A673 (cell line): ENCODE measurements around the gene DUSP6. TPM values are rescaled to one million over a fixed set of nuclear protein-coding genes. Genes with fewer than 3 reads are reported as not detected.

ENCODE experiments used
- BruUV-seq: library from RNA; stranded (reverse); fragments of 400-500 nt; replicated peaks from 2 replicates; lab custom pipeline; 2021; lab: Mats Ljungman, UMichigan
- CTCF ChIA-PET: fragments of 300-600 bp; sonication (Branson Sonifier 250); formaldehyde crosslinking; loops from one replicate; lab custom pipeline; 2022; ENCODE audit warnings: antibody characterized with exemption; lab: Charles Lee
- POLR2A ChIA-PET: fragments of 300-600 bp; sonication (Branson Sonifier 250); formaldehyde crosslinking; loops from one replicate; lab custom pipeline; 2022; ENCODE audit warnings: antibody characterized with exemption; ENCODE audit not compliant: low non-redundant PET; lab: Charles Lee
- DNase-seq: peaks from one replicate; pipeline ENCODE4 v3.0.0-alpha.2; 2015; ENCODE audit warnings: low spot score
- H3K27ac ChIP-seq: fragments of 200-600 bp; sonication (generic); 2 replicates; pipeline ENCODE4 v1.5.1; 2016; ENCODE audit warnings: mixed run types, low read depth, mild to moderate bottlenecking, mixed read lengths, antibody characterized with exemption, low read length; ENCODE audit not compliant: poor library complexity, severe bottlenecking
- H3K27me3 ChIP-seq: fragments of 200-600 bp; sonication (generic); replicated peaks from 2 replicates; pipeline ENCODE4 v1.6.1; 2017; ENCODE audit warnings: mixed run types, low read depth, mild to moderate bottlenecking, mixed read lengths, antibody characterized with exemption, low read length; ENCODE audit not compliant: insufficient read depth, poor library complexity
- H3K36me3 ChIP-seq: fragments of 200-600 bp; sonication (generic); 2 replicates; pipeline ENCODE4 v1.6.1; 2016; ENCODE audit warnings: mixed run types, mild to moderate bottlenecking, mixed read lengths, antibody characterized with exemption, low read length; ENCODE audit not compliant: insufficient read depth, poor library complexity, severe bottlenecking
- H3K4me1 ChIP-seq: fragments of 200-600 bp; sonication (generic); 2 replicates; pipeline ENCODE4 v1.6.1; 2017; ENCODE audit warnings: mixed run types, mild to moderate bottlenecking, mixed read lengths, antibody characterized with exemption, low read length; ENCODE audit not compliant: insufficient read depth, poor library complexity, severe bottlenecking
- H3K4me3 ChIP-seq: fragments of 200-600 bp; sonication (generic); 2 replicates; pipeline ENCODE4 v1.5.1; 2016; ENCODE audit warnings: low read depth, mixed run types, mild to moderate bottlenecking, mixed read lengths, low read length; ENCODE audit not compliant: poor library complexity, severe bottlenecking
- H3K9me3 ChIP-seq: fragments of 200-600 bp; sonication (generic); 2 replicates; pipeline ENCODE4 v1.6.1; 2016; ENCODE audit warnings: mixed run types, low read depth, mild to moderate bottlenecking, mixed read lengths, antibody characterized with exemption, low read length; ENCODE audit not compliant: poor library complexity, severe bottlenecking
- CTCF ChIP-seq: fragments of 300-800, 200-600 bp; sonication (generic); conservative IDR thresholded peaks from 2 replicates; pipeline ENCODE4 v1.5.1; 2017; ENCODE audit warnings: low read depth, mild to moderate bottlenecking, antibody characterized with exemption, low read length, moderate library complexity, mixed read lengths
- EZH2 ChIP-seq: fragments of 200-600 bp; sonication (generic); IDR thresholded peaks from 2 replicates; pipeline ENCODE4 v1.6.1; 2017; ENCODE audit warnings: borderline replicate concordance, low read depth, mild to moderate bottlenecking, mixed read lengths, antibody characterized with exemption, low read length; ENCODE audit not compliant: poor library complexity, severe bottlenecking
- intact Hi-C: fragments of 100-400 bp; cut with micrococcal nuclease; formaldehyde crosslinking; loops from one replicate; pipeline ENCODE4 v1.10.0; 2022; ENCODE audit not compliant: unreplicated experiment
- total RNA-seq: library from RNA; stranded (reverse); gene quantifications from 2 replicates; pipeline ENCODE4 v1.2.3, GENCODE V29; 2021

DUSP6 gene
- total RNA-seq, 1 experiment from 2014 or later: 226 TPM

- Histone ChIP-seq H3K36me3 (no peaks in the 10 kb centered on the region), H3K27me3 (no peaks in the 10 kb centered on the region), H3K4me1 (peaks cover 61% of the 10 kb centered on the region), H3K9me3 (no peaks in the 10 kb centered on the region), H3K4me3 (no peak overlapping the region), H3K27ac (no peak overlapping the region)
- ChIA-PET POLR2A (no interaction called here), CTCF (no interaction called here)
- intact Hi-C loops: no loop called here
- no peak for DNase-seq
- TF ChIP-seq CTCF (no peak), EZH2 (no peak)
- no TSS peak for BruUV-seq
Observed at GRCh38 chr12:89358805-89359204, 6.5 kb upstream of the DUSP6 start.

DNA sequence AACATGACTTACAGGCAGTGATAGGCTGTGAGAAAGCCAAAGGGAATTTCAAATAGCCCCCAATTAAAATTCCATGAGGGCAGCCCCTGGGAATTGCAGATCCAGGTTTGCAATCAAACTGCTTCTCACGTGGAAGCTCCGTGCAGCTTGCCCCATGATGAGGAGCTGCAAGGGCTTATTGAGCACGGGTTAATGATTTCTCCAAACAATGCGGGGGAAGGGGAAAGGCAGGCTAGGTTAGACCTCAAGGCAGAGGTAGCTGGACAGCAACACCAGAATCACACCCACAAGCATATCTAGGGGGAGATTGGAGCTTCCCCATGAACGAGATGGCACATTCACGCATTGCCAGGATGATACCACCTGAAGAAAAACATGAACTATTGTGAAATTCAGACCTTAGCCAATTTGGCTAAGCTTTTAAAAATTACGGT, 5.0 kb upstream of the DUSP6 start:
- BruUV-seq: no TSS peak
- Histone ChIP-seq H3K27ac (peak overlapping the region; percentile 41), H3K36me3 (no peaks in the 10 kb centered on the region), H3K9me3 (no peaks in the 10 kb centered on the region), H3K4me1 (peaks cover 46% of the 10 kb centered on the region), H3K27me3 (no peaks in the 10 kb centered on the region), H3K4me3 (peak overlapping the region; percentile 5)
- intact Hi-C loops: no loop called here
- DNase-seq: no peak
- TF ChIP-seq EZH2 (no peak), CTCF (no peak)
- POLR2A ChIA-PET: no interaction called here
- CTCF ChIA-PET: no interaction called here

- Histone ChIP-seq H3K36me3 (no peaks in the 10 kb centered on the region), H3K27me3 (no peaks in the 10 kb centered on the region), H3K4me1 (peaks cover 46% of the 10 kb centered on the region), H3K4me3 (peak overlapping the region; percentile 61), H3K27ac (peak overlapping the region; percentile 41), H3K9me3 (no peaks in the 10 kb centered on the region)
- POLR2A ChIA-PET: no interaction called here
- CTCF ChIA-PET: no interaction called here
- intact Hi-C loops: no loop called here
- TF ChIP-seq EZH2: no peak
- no peak for TF ChIP-seq CTCF
- BruUV-seq: no TSS peak
- DNase-seq: no peak
Observed at GRCh38 chr12:89356069-89356665, 3.9 kb upstream of the DUSP6 start.
